NCI-H2227 (cell line): ENCODE results near the gene ELFN1.

Experiments
- DNase-seq: peaks from one replicate; lab custom pipeline; 2025; ENCODE audit not compliant: unreplicated experiment; lab: John Stamatoyannopoulos, UW

The ELFN1 gene

GRCh38 chr7:1739593-1739992, 69.5 kb downstream of the ELFN1 start:
- DNase-seq = no peak

GRCh38 chr7:1740214-1740613, 70.1 kb downstream of the ELFN1 start:
- no peak for DNase-seq

GRCh38 chr7:1741246-1741645, 71.2 kb downstream of the ELFN1 start:
- no peak for DNase-seq

- DNase-seq = peak; percentile 47
Observed at GRCh38 chr7:1741751-1742554, 71.9 kb downstream of the ELFN1 start.

GRCh38 chr7:1742555-1743303, 72.7 kb downstream of the ELFN1 start:
- DNase-seq = peak; percentile 29

- no peak for DNase-seq
Observed at GRCh38 chr7:1743481-1744230, 73.6 kb downstream of the ELFN1 start.

GRCh38 chr7:1744296-1745017, 74.4 kb downstream of the ELFN1 start:
- no peak for DNase-seq

GRCh38 chr7:1745018-1745532, 75.0 kb downstream of the ELFN1 start:
- DNase-seq = no peak

GRCh38 chr7:1745576-1746490, 75.8 kb downstream of the ELFN1 start:
- DNase-seq = no peak

- DNase-seq = no peak
Observed at GRCh38 chr7:1746491-1746975, 76.5 kb downstream of the ELFN1 start.

- DNase-seq = no peak
Observed at GRCh38 chr7:1747004-1747801, 77.1 kb downstream of the ELFN1 start.

- no peak for DNase-seq
Observed at GRCh38 chr7:1748076-1748838, 78.2 kb downstream of the ELFN1 start.

- DNase-seq = no peak
Observed at GRCh38 chr7:1748839-1749173, 78.7 kb downstream of the ELFN1 start.

- DNase-seq = no peak
Observed at GRCh38 chr7:1749351-1749863, 79.3 kb downstream of the ELFN1 start.

- DNase-seq = no peak
Observed at GRCh38 chr7:1749864-1750466, 79.9 kb downstream of the ELFN1 start.

GRCh38 chr7:1750541-1751021, 80.5 kb downstream of the ELFN1 start:
- no peak for DNase-seq

- DNase-seq = no peak
Observed at GRCh38 chr7:1752111-1752510, 82.0 kb downstream of the ELFN1 start.
